Measurements from ENCODE around the gene COL16A1. TPM values are rescaled to one million over a fixed set of nuclear protein-coding genes. Genes with fewer than 3 reads are reported as not detected.

Gene COL16A1
- total RNA-seq, 4 donors from 2014 or later = 4.3 to 11.4 (median 5.3) TPM

- intact Hi-C loops (cut with DNase I; ENCODE audit: low total_unique reads) (loop anchor here (1.0 to 2.0 kb wide), 4 partner anchors 12 to 1101 kb away; partner anchors contain the start of gene FABP3), in situ Hi-C loops (cut with MboI; ENCODE audit: low sequenced_read_pairs in 4 of 4) (no loop called here)
- H3K4me3 ChIP-seq = peak overlapping the region; percentile 8 to 27 (median 18)
- peak overlapping the region; percentile 89 to 99 (median 97) for H3K27ac ChIP-seq
- H3K4me1 ChIP-seq = peaks cover 47 to 49% of the 10 kb centered on the region in 2 donors
- no peaks in the 10 kb centered on the region for H3K27me3 ChIP-seq
- peaks cover 0 to 30% of the 10 kb centered on the region in 2 donors for H3K36me3 ChIP-seq
- peak; percentile 93 to 97 for DNase-seq
- ATAC-seq = peak; percentile 72 to 83
- no peaks in the 10 kb centered on the region for H3K9me3 ChIP-seq
- TF ChIP-seq CTCF (IDR thresholded peaks at IDR 0.05 in 4 of 5, conservative IDR thresholded peaks at IDR 0.05 in 1 of 5) = peak in 1 of 5 experiments; percentile 20
- peak; percentile 60 to 68 for TF ChIP-seq POLR2A (IDR thresholded peaks at IDR 0.05)
Observed at GRCh38 chr1:31627301-31627929, 76.4 kb downstream of the COL16A1 start.

- no peaks in the 10 kb centered on the region for H3K9me3 ChIP-seq
- TF ChIP-seq CTCF (IDR thresholded peaks at IDR 0.05 in 4 of 5, conservative IDR thresholded peaks at IDR 0.05 in 1 of 5) (no peak), POLR2A (IDR thresholded peaks at IDR 0.05) (peak in 1 of 2 donors; percentile 8)
- H3K36me3 ChIP-seq = peaks cover 0 to 24% of the 10 kb centered on the region in 2 donors
- no peaks in the 10 kb centered on the region for H3K27me3 ChIP-seq
- ATAC-seq = peak; percentile 35 to 42
- no peak overlapping the region for H3K4me3 ChIP-seq
- H3K27ac ChIP-seq = peak overlapping the region; percentile 89 to 99 (median 97)
- in situ Hi-C loops (cut with MboI; ENCODE audit: low sequenced_read_pairs in 4 of 4) = no loop called here
- peaks cover 39 to 47% of the 10 kb centered on the region in 2 donors for H3K4me1 ChIP-seq
- DNase-seq = peak; percentile 49 to 81
- intact Hi-C loops (cut with DNase I; ENCODE audit: low total_unique reads) = loop anchor here (1.0 to 2.0 kb wide), 4 partner anchors 13 to 1100 kb away; partner anchors contain the start of gene FABP3
Observed at GRCh38 chr1:31626223-31627207, 77.3 kb downstream of the COL16A1 start.

- TF ChIP-seq POLR2A (IDR thresholded peaks at IDR 0.05) (no peak), CTCF (IDR thresholded peaks at IDR 0.05 in 4 of 5, conservative IDR thresholded peaks at IDR 0.05 in 1 of 5) (no peak)
- H3K9me3 ChIP-seq = no peaks in the 10 kb centered on the region
- peak overlapping the region; percentile 89 to 99 (median 97) for H3K27ac ChIP-seq
- peaks cover 30 to 40% of the 10 kb centered on the region in 2 donors for H3K4me1 ChIP-seq
- in situ Hi-C loops (cut with MboI; ENCODE audit: low sequenced_read_pairs in 4 of 4) (no loop called here), intact Hi-C loops (cut with DNase I; ENCODE audit: low total_unique reads) (loop anchor here (2.0 kb wide), 3 partner anchors 245 to 1099 kb away; partner anchors contain the start of gene FABP3)
- ATAC-seq (no peak), DNase-seq (no peak)
- H3K36me3 ChIP-seq = peaks cover 0 to 18% of the 10 kb centered on the region in 2 donors
- H3K27me3 ChIP-seq = no peaks in the 10 kb centered on the region
- H3K4me3 ChIP-seq = no peak overlapping the region
Observed at GRCh38 chr1:31625561-31626222, 78.1 kb downstream of the COL16A1 start.

GRCh38 chr1:31624731-31625514 lies 78.9 kb downstream of the COL16A1 start:
- in situ Hi-C loops (cut with MboI; ENCODE audit: low sequenced_read_pairs in 4 of 4) (no loop called here), intact Hi-C loops (cut with DNase I; ENCODE audit: low total_unique reads) (no loop called here)
- no peaks in the 10 kb centered on the region for H3K9me3 ChIP-seq
- DNase-seq (no peak), ATAC-seq (no peak)
- peak overlapping the region in 2 of 4 donors; percentile 96 to 99 for H3K27ac ChIP-seq
- no peak overlapping the region for H3K4me3 ChIP-seq
- no peaks in the 10 kb centered on the region for H3K27me3 ChIP-seq
- H3K36me3 ChIP-seq = peaks cover 0 to 10% of the 10 kb centered on the region in 2 donors
- H3K4me1 ChIP-seq = peaks cover 28 to 40% of the 10 kb centered on the region in 2 donors
- TF ChIP-seq POLR2A (IDR thresholded peaks at IDR 0.05) = no peak
- no peak for TF ChIP-seq CTCF (IDR thresholded peaks at IDR 0.05 in 4 of 5, conservative IDR thresholded peaks at IDR 0.05 in 1 of 5)

Measured in gastrocnemius medialis (tissue), 4 donors.